GDM1 (cell line): ENCODE data around the gene PHACTR3.

Experiments used
- DNase-seq: peaks from one replicate; lab custom pipeline; 2025; lab: John Stamatoyannopoulos, UW

Gene PHACTR3

GRCh38 chr20:59814840-59815340 is 210.6 kb downstream of the PHACTR3 start:
- DNase-seq, result no peak

DNA sequence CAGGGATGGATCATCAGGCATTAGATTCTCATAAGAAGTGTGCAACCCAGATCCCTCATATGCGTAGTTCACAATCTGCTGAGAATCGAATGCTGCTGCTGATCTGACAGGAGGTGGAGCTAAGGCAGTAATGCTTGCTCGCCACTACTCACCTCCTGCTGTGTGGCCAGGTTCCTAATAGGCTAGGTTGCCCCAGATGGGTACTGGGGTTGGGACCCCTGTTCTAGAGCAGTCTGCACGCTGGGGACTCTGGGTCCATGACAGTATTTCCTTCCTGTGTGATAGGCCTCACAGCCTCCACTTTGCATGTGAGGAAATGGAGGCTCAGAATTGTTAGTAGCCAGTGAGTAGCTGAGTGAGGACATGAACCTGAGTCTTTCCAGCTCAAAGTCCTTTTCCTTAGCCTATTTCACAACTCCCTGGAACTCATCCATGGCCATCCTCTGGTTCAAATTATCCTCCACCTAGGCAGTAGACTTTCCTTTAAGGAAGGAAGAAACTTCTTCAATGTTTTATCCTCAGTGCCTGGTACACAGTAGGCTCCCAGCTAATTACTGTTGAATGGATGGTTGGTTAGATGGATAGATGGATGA is 211.9 kb downstream of the PHACTR3 start:
- DNase-seq, result no peak

GRCh38 chr20:59817406-59817805 is 213.1 kb downstream of the PHACTR3 start:
- DNase-seq, result no peak

DNA sequence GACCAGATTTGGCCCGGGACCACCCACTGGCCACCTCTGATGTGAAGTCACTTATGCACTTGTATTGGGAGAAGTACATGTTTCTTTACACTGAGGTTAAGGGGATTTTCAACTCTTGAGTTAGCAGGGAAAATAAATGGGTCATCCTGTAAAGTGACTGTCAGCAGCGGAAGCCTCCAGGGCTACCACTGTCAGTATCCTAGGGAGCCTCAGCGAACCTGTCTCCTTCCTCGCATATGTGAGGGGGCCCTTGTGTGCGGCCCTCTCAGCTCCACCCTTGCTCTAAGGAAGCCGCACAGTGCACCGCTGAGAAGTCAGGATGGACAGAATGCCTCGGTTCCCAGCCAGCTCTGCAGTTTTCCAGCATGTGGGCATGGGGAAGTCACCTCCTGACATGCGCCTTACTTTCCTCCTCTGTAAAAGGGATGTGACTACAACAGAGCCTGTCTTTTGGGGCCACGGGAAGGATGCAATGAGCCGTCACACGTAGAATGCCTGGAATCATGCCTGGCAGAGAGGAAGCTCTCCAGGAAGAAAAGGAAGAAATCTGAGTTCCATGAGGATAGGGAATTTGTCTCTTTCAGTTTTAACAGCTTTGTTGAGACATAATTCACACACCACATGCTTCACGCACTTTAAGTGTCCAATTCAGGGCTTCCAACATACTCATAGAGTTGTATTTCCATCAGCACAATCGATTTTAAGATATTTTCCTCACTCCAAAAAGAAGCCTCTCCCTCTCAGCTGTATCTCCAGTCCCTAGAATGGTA is 213.7 kb downstream of the PHACTR3 start:
- no peak for DNase-seq

- no peak for DNase-seq
These were observed 214.6 kb downstream of the PHACTR3 start for GRCh38 chr20:59818911-59819310.

DNA sequence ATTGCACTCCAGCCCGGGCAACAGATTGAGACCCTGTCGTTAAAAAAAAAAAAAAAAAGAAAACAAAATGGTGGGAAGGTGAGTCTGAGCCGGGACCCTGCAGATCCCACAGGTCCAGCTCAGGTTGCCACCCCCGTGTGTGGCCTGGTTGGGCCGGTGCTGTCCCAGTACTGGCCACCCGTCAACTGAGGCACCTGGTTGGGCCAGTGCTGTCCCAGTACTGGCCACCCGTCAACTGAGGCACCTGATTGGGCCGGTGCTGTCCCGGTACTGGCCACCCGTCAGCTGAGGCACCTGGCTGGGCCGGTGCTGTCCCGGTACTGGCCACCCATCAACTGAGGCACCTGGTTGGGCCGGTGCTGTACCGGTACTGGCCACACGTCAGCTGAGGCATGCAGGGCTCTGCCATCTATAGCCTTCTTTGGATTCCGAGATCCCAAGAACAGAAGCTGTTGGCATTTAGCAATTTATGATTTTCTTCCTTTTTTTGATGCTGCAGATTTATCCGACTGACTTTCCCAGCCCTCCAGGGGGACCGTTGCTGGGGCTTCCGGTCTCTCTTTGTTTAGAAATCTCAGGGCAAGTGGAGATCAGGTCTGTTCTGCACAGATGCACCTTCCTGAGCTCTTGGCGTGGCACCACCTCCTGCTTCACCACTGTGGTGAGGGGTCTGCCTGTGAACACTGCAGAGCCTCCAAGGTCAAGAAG is 215.3 kb downstream of the PHACTR3 start:
- no peak for DNase-seq

- no peak for DNase-seq
These were observed 216.1 kb downstream of the PHACTR3 start for GRCh38 chr20:59820204-59821041.

- DNase-seq, result no peak
These were observed 216.9 kb downstream of the PHACTR3 start for GRCh38 chr20:59821201-59821600.

GRCh38 chr20:59821788-59822187 is 217.4 kb downstream of the PHACTR3 start:
- no peak for DNase-seq

DNA sequence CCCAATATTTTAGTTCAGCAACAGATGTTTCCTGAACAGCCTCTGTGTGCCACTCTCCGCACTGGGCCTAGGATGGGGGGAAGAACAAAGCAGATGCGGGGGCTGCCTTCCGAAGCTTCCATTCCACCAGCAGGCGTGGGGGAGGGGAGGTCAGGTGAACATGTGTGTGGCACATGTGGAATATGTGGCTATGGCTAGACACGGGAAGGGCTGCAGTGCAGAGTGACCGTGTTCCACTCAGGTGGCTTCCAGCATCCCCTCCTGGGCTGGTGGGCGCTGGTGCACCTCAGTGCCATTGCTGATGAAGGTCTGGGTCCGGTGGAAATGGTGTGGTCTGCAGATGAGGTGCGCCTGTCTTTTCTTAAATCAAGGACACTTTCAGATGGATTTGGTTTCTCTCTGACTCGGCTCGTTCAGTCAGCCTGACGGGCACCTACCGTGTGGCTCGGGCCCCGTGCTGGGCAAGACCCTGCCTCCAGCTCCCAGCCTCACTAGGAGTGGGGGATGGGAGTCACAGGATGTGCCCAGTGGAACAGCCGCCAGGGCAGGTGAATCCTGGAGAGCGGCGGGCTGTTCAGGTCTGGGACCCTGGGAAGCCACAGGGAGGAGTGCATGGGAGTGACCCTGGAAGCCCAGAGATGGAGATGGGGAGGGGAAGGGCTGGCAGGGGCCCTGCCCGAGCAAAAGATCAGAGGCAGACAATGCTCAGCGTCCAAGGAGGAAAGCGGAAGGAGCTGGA is 218.1 kb downstream of the PHACTR3 start:
- no peak for DNase-seq

DNA sequence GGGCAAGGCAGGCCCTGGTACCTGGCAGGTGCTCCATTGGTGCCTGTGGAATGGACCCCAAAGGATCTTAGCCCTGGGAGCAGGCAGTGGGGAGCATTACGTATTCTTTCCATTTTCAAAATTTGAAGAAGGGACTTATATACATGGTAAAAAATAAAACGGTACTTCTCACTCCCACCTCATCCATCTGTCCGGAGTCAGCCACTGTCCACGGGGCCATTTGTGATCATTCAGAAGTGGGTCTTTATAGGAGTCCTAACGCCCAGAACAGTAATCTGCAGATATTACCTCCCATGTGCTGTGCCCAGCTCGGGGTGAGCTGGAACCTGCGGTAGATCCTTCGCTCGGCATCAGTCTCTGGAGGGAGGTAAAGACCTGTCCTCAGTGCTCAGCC is 218.7 kb downstream of the PHACTR3 start:
- no peak for DNase-seq

- no peak for DNase-seq
These were observed 219.3 kb downstream of the PHACTR3 start for GRCh38 chr20:59823491-59824259.

- no peak for DNase-seq
These were observed 220.6 kb downstream of the PHACTR3 start for GRCh38 chr20:59824711-59825562.

GRCh38 chr20:59825563-59825920 is 221.2 kb downstream of the PHACTR3 start:
- DNase-seq, result no peak

DNA sequence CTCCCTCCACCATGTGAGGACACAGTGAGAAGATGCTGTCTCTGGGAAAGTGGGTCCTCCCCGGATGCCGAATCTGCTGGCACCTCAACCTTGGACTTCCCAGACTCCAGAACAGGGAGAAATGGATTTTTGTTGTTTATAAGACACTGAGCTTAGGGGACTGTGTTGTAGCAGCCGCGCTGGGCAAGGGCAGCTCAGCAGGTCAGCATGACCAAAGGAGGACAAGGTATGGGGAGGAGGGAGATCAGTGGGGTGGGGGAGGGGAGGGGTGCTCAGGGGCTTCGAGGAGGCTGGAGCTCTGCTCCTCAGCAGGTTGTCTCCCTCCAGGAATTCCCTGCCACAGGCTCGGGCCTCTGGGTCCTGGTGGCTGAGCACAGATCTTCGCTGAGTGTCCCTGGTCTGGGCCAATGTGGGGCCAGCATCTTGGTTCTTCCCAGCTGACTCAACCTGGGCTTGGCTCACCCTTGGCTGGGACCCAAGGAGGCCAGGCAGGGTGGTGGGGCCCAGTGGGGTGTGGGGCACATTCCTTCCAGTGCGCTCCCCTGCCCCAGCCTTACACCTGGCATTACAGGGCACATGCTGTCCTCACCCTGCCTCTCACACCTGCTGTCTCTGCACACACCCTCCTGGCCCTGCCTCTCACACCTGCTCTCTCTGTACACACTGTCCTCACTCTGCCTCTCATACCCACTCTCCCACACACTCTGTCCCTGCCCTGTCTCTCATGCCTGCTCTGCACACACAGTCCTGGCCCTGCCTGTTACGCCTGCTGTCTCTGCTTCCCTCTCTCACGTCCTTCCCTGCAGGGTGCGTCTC is 221.8 kb downstream of the PHACTR3 start:
- no peak for DNase-seq

DNA sequence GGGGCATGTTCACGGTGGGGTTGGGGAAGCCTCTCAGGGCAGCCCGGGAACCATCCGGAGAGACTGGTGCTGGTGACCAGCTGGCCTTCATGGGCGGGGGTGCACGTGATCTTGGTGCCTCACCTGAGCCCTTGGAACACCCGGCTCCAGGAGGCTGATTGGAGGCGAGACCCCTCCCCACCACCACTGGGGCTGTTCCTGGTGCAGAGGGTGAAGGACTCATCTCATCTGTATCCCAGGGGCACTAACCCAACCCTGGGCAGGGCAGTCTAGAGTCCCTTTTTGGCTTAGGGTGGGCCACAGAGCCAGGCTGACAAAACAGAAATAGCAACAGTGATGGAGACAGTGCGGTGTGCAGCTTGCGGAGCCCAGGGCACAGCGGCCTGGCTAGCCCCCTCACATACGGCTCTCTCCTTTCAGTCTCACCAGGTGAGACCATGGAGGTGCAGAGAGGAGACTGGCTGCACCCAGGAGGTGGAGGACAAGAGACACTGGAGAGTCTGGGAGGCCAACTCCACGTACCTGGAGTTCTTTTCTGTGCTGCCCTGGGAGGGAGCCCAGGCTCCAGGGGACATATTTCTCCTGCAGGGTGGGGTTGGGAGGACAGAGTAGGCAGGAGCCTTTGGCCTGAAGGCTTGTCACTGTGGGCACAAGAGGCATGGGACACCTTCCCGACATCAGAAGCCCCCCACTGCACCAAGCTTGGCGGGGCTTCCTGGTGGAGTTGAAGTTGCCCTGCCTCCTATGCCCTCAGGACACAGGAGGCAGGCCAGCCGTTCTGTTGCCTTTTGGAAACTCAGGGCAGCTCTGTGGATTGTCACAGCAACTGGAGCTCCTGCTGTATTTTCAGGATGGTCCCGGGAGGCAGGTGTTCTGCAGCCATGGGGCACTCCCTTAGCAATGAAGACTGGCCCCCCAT is 223.1 kb downstream of the PHACTR3 start:
- DNase-seq, result no peak

DNA sequence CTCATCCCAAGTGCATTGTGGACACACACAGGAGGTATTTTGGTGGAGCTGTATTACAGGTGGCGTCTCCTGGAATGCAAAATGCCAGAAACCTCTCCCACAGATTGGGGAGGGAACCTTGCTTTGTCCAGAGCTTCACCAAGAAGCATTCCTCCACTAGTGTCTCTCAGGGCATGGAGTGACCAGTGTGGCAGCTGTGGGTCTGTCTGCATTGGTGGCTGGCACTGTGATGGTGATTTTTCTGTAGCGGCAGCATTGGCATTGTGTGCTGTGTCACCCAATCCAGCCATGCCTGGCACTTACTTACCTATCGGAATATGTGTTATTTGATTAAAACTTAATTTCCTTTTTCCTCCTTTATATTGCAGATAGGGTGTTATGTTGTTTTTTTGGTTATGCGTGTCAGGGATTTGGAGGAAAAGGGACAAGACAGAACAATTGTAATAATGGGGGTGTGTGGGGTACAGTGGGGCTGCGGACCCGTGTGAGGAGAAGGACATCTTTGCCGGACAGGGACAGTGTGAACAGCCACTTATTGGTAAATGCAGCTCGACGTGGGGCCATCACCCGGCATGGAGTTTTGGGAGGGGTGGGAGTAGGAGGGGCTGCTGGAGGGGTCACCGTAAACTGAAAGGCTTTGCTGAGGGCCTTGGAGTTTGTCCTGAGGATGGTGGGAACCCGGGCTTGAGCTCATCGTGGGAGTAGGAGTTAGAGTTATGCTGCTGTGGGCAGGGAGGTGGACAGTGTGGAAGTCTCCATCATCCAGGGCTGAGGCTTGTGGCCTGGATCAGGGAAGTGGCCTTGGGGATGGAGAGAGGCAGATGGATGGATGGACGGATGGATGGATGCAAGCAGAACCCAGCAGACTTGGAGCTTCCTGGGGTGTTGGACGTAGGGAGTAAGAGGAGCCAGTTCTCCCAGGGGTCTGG is 224.0 kb downstream of the PHACTR3 start:
- DNase-seq, result no peak
